ENCODE results near the gene GREM2.

- TF ChIP-seq CTCF (conservative IDR thresholded peaks at IDR 0.05; ENCODE audit: low read depth in 2 of 2) (no peak), JUNB (IDR thresholded peaks at IDR 0.05; ENCODE audit: unreplicated experiment) (no peak)
Measured at GRCh38 chr1:240562779-240563178, 49.2 kb downstream of the GREM2 start.
